Calu3 (cell line): ENCODE data around the gene THOC2. TPM values are rescaled to one million over a fixed set of nuclear protein-coding genes. Genes with fewer than 3 reads are reported as not detected.

Experiments used
- BruUV-seq: library from RNA; stranded (reverse); fragments of 400-500 nt; replicated peaks from 2 replicates; lab custom pipeline; 2021; lab: Mats Ljungman, UMichigan
- CTCF ChIA-PET: fragments of 300-600 bp; sonication (Branson Sonifier 250); formaldehyde crosslinking; loops from one replicate; lab custom pipeline; 2022; ENCODE audit warnings: antibody characterized with exemption; lab: Charles Lee
- DNase-seq: peaks from one replicate; pipeline ENCODE4 v3.0.0; 2022
- H3K27ac Mint-ChIP-seq: one replicate; pipeline ENCODE4 v1.8.0; 2022; ENCODE audit warnings: mixed read lengths; ENCODE audit not compliant: unreplicated experiment
- H3K27me3 Mint-ChIP-seq: one replicate; pipeline ENCODE4 v1.8.0; 2022; ENCODE audit warnings: mixed read lengths; ENCODE audit not compliant: unreplicated experiment
- H3K36me3 Mint-ChIP-seq: one replicate; pipeline ENCODE4 v1.8.0; 2022; ENCODE audit warnings: mild to moderate bottlenecking, moderate library complexity, mixed read lengths; ENCODE audit not compliant: insufficient read depth, unreplicated experiment
- H3K4me1 Mint-ChIP-seq: one replicate; pipeline ENCODE4 v1.8.0; 2022; ENCODE audit warnings: mild to moderate bottlenecking, low read depth, mixed read lengths; ENCODE audit not compliant: unreplicated experiment
- H3K4me3 Mint-ChIP-seq: one replicate; pipeline ENCODE4 v1.8.0; 2022; ENCODE audit warnings: mild to moderate bottlenecking, low read depth, moderate library complexity, mixed read lengths; ENCODE audit not compliant: unreplicated experiment
- H3K9me3 Mint-ChIP-seq: one replicate; pipeline ENCODE4 v1.8.0; 2022; ENCODE audit warnings: low read depth, mixed read lengths; ENCODE audit not compliant: unreplicated experiment
- intact Hi-C: fragments of 100-400 bp; cut with micrococcal nuclease; formaldehyde crosslinking; loops from one replicate; pipeline ENCODE4 v1.10.0; 2022; ENCODE audit not compliant: unreplicated experiment
- total RNA-seq: library from RNA; stranded (reverse); gene quantifications from 2 replicates; pipeline ENCODE4 v1.2.3, GENCODE V29; 2022
- TF ChIP-seq, protein P1 (sequence below): fragments of 200-600 bp; IDR thresholded peaks from one replicate; pipeline ENCODE4 v1.8.0; 2022; ENCODE audit warnings: antibody characterized with exemption; ENCODE audit not compliant: unreplicated experiment

The THOC2 gene
- total RNA-seq, 1 experiment from 2014 or later = 112 TPM

DNA sequence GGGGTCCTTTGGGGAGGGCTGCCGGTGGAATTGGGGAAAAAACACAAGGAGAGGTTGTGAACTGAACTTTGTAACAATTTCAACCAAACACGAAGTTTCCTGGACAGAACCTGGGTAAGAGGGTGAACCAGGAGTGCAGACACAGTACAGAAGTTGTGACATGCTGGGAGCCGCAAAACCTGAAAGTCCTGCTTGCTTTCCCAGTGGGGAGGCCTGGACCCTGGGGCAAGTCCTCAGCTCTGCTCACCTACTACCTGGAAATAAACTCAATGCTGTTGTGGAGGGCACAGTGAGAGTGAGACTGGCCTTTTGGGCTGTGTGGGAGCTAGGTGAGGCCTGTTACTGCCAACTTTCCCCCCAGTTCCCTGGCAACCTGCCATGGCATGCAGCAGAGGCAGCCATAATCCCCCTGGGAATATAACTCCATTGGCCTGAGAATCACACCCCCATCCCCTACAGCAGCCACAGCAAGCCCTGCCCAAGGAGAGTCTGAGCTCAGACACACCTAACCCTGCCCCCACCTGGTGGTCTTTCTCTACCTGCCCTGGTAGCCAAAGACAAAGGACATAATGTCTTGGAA lies 162.8 kb downstream of the THOC2 start:
- DNase-seq = peak; percentile 64
- H3K4me1 Mint-ChIP-seq = peaks cover 24% of the 10 kb centered on the region
- no peak overlapping the region for H3K27ac Mint-ChIP-seq
- H3K36me3 Mint-ChIP-seq = no peaks in the 10 kb centered on the region
- TF ChIP-seq, protein P1, sequence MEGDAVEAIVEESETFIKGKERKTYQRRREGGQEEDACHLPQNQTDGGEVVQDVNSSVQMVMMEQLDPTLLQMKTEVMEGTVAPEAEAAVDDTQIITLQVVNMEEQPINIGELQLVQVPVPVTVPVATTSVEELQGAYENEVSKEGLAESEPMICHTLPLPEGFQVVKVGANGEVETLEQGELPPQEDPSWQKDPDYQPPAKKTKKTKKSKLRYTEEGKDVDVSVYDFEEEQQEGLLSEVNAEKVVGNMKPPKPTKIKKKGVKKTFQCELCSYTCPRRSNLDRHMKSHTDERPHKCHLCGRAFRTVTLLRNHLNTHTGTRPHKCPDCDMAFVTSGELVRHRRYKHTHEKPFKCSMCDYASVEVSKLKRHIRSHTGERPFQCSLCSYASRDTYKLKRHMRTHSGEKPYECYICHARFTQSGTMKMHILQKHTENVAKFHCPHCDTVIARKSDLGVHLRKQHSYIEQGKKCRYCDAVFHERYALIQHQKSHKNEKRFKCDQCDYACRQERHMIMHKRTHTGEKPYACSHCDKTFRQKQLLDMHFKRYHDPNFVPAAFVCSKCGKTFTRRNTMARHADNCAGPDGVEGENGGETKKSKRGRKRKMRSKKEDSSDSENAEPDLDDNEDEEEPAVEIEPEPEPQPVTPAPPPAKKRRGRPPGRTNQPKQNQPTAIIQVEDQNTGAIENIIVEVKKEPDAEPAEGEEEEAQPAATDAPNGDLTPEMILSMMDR = no peak
- BruUV-seq = no TSS peak
- no peaks in the 10 kb centered on the region for H3K27me3 Mint-ChIP-seq
- CTCF ChIA-PET = no interaction called here
- no peak overlapping the region for H3K4me3 Mint-ChIP-seq
- no peaks in the 10 kb centered on the region for H3K9me3 Mint-ChIP-seq
- intact Hi-C loops = no loop called here

DNA sequence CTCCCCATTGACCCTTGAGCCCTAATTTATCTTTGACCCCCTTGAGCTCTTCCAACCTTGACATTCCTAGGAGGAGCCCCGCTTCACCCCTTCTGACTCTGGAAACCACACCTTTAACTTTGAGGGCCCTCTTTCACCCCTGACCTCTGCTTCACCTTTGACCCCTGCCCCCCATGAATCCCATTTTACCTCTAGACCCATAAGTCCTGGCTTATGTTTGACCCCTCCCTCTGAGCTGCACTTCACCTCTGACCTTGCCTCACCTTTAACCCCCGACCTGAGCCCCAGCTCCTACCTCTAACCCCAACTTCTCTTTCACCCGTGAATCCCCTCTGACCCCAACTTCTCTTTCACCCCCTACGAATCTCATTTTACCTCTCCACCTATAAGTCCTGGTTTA lies 169.7 kb downstream of the THOC2 start:
- TF ChIP-seq, protein P1 = no peak
- Mint-ChIP-seq H3K27me3 (no peaks in the 10 kb centered on the region), H3K27ac (no peak overlapping the region), H3K9me3 (no peaks in the 10 kb centered on the region), H3K4me1 (no peaks in the 10 kb centered on the region), H3K36me3 (no peaks in the 10 kb centered on the region), H3K4me3 (no peak overlapping the region)
- intact Hi-C loops = no loop called here
- BruUV-seq = no TSS peak
- CTCF ChIA-PET = no interaction called here
- no peak for DNase-seq

DNA sequence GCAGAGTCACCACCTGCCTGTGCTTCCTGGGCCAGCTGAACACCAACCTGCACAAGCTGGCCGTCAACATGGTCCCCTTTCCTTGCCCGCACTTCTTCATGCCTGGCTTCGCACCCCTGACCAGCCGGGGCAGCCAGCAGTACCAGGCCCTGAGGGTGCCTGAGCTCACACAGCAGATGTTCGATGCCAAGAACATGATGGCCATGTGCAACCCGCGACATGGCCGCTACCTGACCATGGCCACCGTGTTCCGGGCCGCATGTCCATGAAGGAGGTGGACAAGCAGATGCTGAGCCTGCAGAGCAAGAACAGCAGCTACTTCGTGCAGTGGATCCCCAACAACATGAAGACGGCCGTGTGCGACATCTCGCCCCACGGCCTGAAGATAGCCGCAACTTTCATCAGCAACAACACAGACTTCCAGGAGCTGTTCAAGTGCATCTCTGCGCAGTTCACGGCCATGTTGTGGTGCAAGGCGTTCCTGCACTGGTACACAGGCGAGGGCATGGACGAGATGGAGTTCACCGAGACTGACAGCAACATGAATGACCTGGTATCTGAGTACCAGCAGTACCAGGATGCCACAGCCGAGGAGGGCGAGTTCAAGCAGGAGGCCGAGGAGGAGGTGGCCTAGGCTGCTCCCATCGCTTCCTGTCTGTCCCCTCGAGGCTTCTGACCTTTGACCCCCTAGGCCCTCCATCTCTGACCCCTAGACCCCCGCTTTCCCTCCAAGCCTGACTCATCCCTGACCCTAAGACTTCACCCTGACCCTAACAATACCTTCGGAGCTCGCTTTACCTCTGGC lies 170.3 kb downstream of the THOC2 start:
- TF ChIP-seq, protein P1 = no peak
- Mint-ChIP-seq H3K9me3 (no peaks in the 10 kb centered on the region), H3K4me1 (no peaks in the 10 kb centered on the region)

DNA sequence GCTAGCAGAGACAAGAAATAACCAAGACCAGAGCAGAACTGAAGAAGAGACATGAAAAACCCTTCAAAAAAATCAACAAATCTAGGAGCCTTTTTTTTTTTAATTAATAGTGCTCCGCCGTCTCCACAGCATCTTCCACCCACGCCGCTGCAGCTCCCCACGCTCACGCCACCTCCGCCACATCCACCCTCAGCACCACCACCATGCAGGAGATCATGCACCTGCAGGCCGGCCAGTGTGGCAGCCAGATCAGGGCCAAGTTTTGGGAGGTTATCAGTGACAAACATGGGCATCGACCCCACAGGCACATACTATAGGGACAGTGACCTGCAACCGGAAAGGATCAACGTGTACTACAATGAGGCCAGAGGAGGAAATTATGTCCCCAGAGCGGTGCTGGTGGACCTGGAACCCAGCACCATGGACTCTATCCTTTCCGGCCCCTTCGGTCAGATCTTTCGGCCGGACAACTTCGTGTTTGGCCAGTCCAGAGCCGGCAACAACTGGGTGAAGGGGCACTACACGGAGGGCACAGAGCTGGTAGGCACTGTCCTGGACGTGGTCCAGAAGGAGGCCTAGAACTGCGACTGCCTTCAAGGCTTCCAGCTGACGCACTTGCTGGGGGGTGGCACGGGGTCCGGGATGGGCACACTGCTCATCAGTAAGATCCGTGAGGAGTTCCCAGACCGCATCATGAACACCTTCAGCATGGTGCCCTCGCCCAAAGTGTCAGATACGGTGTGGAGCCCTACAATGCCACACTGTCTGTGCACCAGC lies 171.2 kb downstream of the THOC2 start:
- no TSS peak for BruUV-seq
- H3K36me3 Mint-ChIP-seq = no peaks in the 10 kb centered on the region
- H3K4me3 Mint-ChIP-seq = no peak overlapping the region
- DNase-seq = no peak
- intact Hi-C loops = no loop called here
- TF ChIP-seq, protein P1 = no peak
- H3K4me1 Mint-ChIP-seq = no peaks in the 10 kb centered on the region
- H3K27me3 Mint-ChIP-seq = no peaks in the 10 kb centered on the region
- CTCF ChIA-PET = no interaction called here
- no peaks in the 10 kb centered on the region for H3K9me3 Mint-ChIP-seq
- H3K27ac Mint-ChIP-seq = no peak overlapping the region

More for the DNA sequence above, 170.3 kb downstream of the THOC2 start:
- Mint-ChIP-seq H3K27me3 (no peaks in the 10 kb centered on the region), H3K27ac (no peak overlapping the region), H3K36me3 (no peaks in the 10 kb centered on the region), H3K4me3 (no peak overlapping the region)
- no TSS peak for BruUV-seq
- intact Hi-C loops = no loop called here
- CTCF ChIA-PET = no interaction called here
- DNase-seq = no peak
